Heart right ventricle (tissue), 16 donors: Measurements from ENCODE around the gene SDHC. TPM values are rescaled to one million over a fixed set of nuclear protein-coding genes. Genes with fewer than 3 reads are reported as not detected.

Experiments used
- ATAC-seq, 8 donors: fragments of 200-7000 bp; cut with Tn5 transposase; one replicate each; pipeline ENCODE4 v1.9.1; 2020; ENCODE audit warnings: mild to moderate bottlenecking in 8 of 8, moderate library complexity in 8 of 8, moderate number of reproducible peaks in 1 of 8
- DNase-seq, 2 donors: peaks; one replicate each; pipeline ENCODE4 v3.0.0-alpha.2; 2020
- H3K27ac ChIP-seq, 10 donors: fragments of 200-600 bp; sonication (generic) in 2 of 10; one replicate each; pipeline versions ENCODE4 v1.5.0 to v1.8.0; 2020 to 2022; ENCODE audit warnings: mild to moderate bottlenecking in 3 of 10
- H3K27me3 ChIP-seq, 7 donors: fragments of 200-600 bp; one replicate each; pipeline ENCODE4 v1.8.0; 2021 to 2022; ENCODE audit warnings: mild to moderate bottlenecking in 2 of 7
- H3K36me3 ChIP-seq, 9 donors: fragments of 200-600 bp; sonication (generic) in 1 of 9; one replicate each; pipeline versions ENCODE4 v1.5.0 to v1.8.0; 2020 to 2022; ENCODE audit warnings: mild to moderate bottlenecking in 2 of 9
- H3K4me1 ChIP-seq, 9 donors: fragments of 200-600 bp; sonication (generic) in 1 of 9; one replicate each; pipeline versions ENCODE4 v1.5.0 to v1.8.0; 2020 to 2022; ENCODE audit warnings: mild to moderate bottlenecking in 4 of 9
- H3K4me3 ChIP-seq, 10 donors: fragments of 200-600 bp; sonication (generic) in 2 of 10; one replicate each; pipeline versions ENCODE4 v1.5.0 to v1.8.0; 2020 to 2022; ENCODE audit warnings: mild to moderate bottlenecking in 7 of 10, moderate library complexity in 2 of 10
- H3K9me3 ChIP-seq, 11 donors: fragments of 200-600 bp in 10 of 11; sonication (generic) in 2 of 11; one replicate each; pipeline versions ENCODE4 v1.5.0 to v1.8.0; 2013 to 2022; ENCODE audit warnings: mild to moderate bottlenecking in 2 of 11, control low read depth in 1 of 11, moderate library complexity in 1 of 11
- CTCF ChIP-seq, 9 donors: fragments of 200-600 bp; sonication (generic) in 2 of 9; IDR thresholded peaks; one replicate each; pipeline versions ENCODE4 v1.5.0 to v1.8.0; 2021 to 2022; ENCODE audit warnings: antibody characterized with exemption in 9 of 9, mild to moderate bottlenecking in 5 of 9, moderate library complexity in 1 of 9
- WGBS, 2 donors: extraction: QIAGEN DNeasy Blood & Tissue Kit; methylation state at CpG; one replicate each; pipeline ENCODE4 v1.1.7; 2013; ENCODE audit warnings: inconsistent platforms in 1 of 2; 5-methylcytosine and 5-hydroxymethylcytosine counted together
- intact Hi-C, 10 donors: fragments of 100-400 bp; cut with DNase I; formaldehyde crosslinking; loops; one replicate each; pipeline versions ENCODE4 v1.11.1 to v1.14.2; 2022
- polyA plus RNA-seq, 2 donors: library from polyadenylated mRNA; stranded (reverse); fragments of 200-250 nt; gene quantifications; one replicate each; pipeline ENCODE4 v1.2.3, GENCODE V29; 2013
- total RNA-seq, 10 donors: library from RNA; stranded (reverse); fragmentation: NEBNext Ultra II Directional in 3 of 10; extraction: Animal tissue kit (Norgen Biotek cat#: 25700) in 3 of 10; gene quantifications; one replicate each; pipeline versions ENCODE4 v1.2.1 to v1.2.4, GENCODE V29; 2021 to 2023
- donor health status: Arrhythmogenic right ventricular cardiomyopathy.
- donor health status: ischemic (EF 13 %, LVEDD 7.1; RV severe dilation, severe dysfunction).
- donor health status: healthy with polysubstance abuse.
- donor health status: DM: no; HTN: yes; CAD: no.
- donor health status: DM: no; HTN: no; CAD: no.
- donor health status: ischemic (EF 25% LVEDD 6.9; RV normal size, moderate dysfunction).
- donor health status: ischemic (EF 25% LVEDD 5.7; RV mildly dilated, moderate dysfunction).
- donor health status: healthy.
- donor health status: DM: yes; HTN: yes; CAD: no.
- donor health status: Ischemic cardiomyopathy.
- donor health status: ischemic (EF 35%, LVEDD 5.7; RV mildly dilated, moderate dysfunction).
- donor health status: nonischemic (EF 11% LVEDD 7.7; RV severe dilation, severe dysfunction).
- donor health status: DM: yes; HTN: yes; CAD: no.
- donor health status: PGD.
- donor health status: ischemic (EF 29% LVEDD 5.4; RV normal size, mild dysfunction).
- donor health status: nonischemic (EF 23%, LVEDD 6.1; RV moderate dilation, normal function).

The SDHC gene
- total and polyA plus RNA-seq, 12 donors = 18.1 to 459 (median 397) TPM

- DNase-seq (no peak), ATAC-seq (no peak)
- Histone ChIP-seq H3K4me1 (no peaks in the 10 kb centered on the region), H3K27me3 (no peaks in the 10 kb centered on the region), H3K4me3 (no peak overlapping the region), H3K9me3 (no peaks in the 10 kb centered on the region), H3K36me3 (peaks cover 0 to 85% (median 39%) of the 10 kb centered on the region in 9 donors), H3K27ac (no peak overlapping the region)
- intact Hi-C loops = no loop called here
- 87 to 95% methylated on average over 4 of the region's 4 CpGs for WGBS, 2 donors
- no peak for TF ChIP-seq CTCF (IDR thresholded peaks at IDR 0.05)
Observed at GRCh38 chr1:161324020-161324419, 9.8 kb downstream of the SDHC start.

GRCh38 chr1:161330346-161330745, 16.2 kb downstream of the SDHC start:
- Histone ChIP-seq H3K9me3 (no peaks in the 10 kb centered on the region), H3K4me3 (no peak overlapping the region), H3K27ac (no peak overlapping the region), H3K36me3 (peaks cover 0 to 100% (median 77%) of the 10 kb centered on the region in 9 donors), H3K4me1 (no peaks in the 10 kb centered on the region), H3K27me3 (no peaks in the 10 kb centered on the region)
- WGBS, 2 donors = 92 to 93% methylated on average over 4 of the region's 4 CpGs
- no peak for TF ChIP-seq CTCF (IDR thresholded peaks at IDR 0.05)
- no peak for DNase-seq
- ATAC-seq = no peak
- intact Hi-C loops = no loop called here

- no peak overlapping the region for H3K4me3 ChIP-seq
- WGBS, 2 donors = 94 to 96% methylated on average over 9 of the region's 9 CpGs
Observed at GRCh38 chr1:161333166-161333565, 19.0 kb downstream of the SDHC start.

GRCh38 chr1:161335796-161336195, 21.6 kb downstream of the SDHC start:
- WGBS, 2 donors = 93 to 94% methylated on average over 3 of the region's 3 CpGs
- no peak for ATAC-seq
- no peak for TF ChIP-seq CTCF (IDR thresholded peaks at IDR 0.05)

More at GRCh38 chr1:161333166-161333565, 19.0 kb downstream of the SDHC start:
- H3K27ac ChIP-seq = no peak overlapping the region
- peaks cover 0 to 100% (median 63%) of the 10 kb centered on the region in 9 donors for H3K36me3 ChIP-seq
- DNase-seq (no peak), ATAC-seq (no peak)
- no peak for TF ChIP-seq CTCF (IDR thresholded peaks at IDR 0.05)
- no peaks in the 10 kb centered on the region for H3K4me1 ChIP-seq
- no peaks in the 10 kb centered on the region for H3K9me3 ChIP-seq
- intact Hi-C loops = no loop called here
- H3K27me3 ChIP-seq = no peaks in the 10 kb centered on the region

More at GRCh38 chr1:161335796-161336195, 21.6 kb downstream of the SDHC start:
- Histone ChIP-seq H3K27me3 (no peaks in the 10 kb centered on the region), H3K27ac (no peak overlapping the region), H3K9me3 (no peaks in the 10 kb centered on the region), H3K36me3 (peaks cover 0 to 100% (median 56%) of the 10 kb centered on the region in 9 donors), H3K4me1 (no peaks in the 10 kb centered on the region), H3K4me3 (no peak overlapping the region)
- intact Hi-C loops = no loop called here
- DNase-seq = no peak
